GM12878 (cell line): ENCODE results near the gene GMPR2. TPM values are rescaled to one million over a fixed set of nuclear protein-coding genes. Genes with fewer than 3 reads are reported as not detected.

Source experiments
- ATAC-seq: fragments of 200-7000 bp; cut with Tn5 transposase; 3 replicates; pipeline ENCODE4 v1.9.1; 2020; ENCODE audit warnings: mild to moderate bottlenecking, moderate library complexity
- BruUV-seq: library from RNA; stranded (reverse); fragments of 400-500 nt; replicated peaks from 2 replicates; lab custom pipeline; 2021; lab: Mats Ljungman, UMichigan
- CTCF ChIA-PET: fragments of 300-600 bp; sonication (Branson Sonifier 250); formaldehyde crosslinking; extraction: SDS; loops from one replicate; lab custom pipeline; 2021; ENCODE audit warnings: inconsistent platforms; lab: Yijun Ruan, JAX
- POLR2A ChIA-PET: fragments of 350-600 bp; formaldehyde crosslinking; extraction: SDS; loops from one replicate; lab custom pipeline; 2021; ENCODE audit warnings: inconsistent platforms; lab: Charles Lee
- RAD21 ChIA-PET: fragments of 300-600 bp; sonication (Branson Sonifier 250); formaldehyde crosslinking; loops from one replicate; lab custom pipeline; 2023; ENCODE audit warnings: antibody characterized with exemption; ENCODE audit not compliant: unreplicated experiment; lab: Charles Lee
- SMC1A ChIA-PET: fragments of 300-600 bp; sonication (Branson Sonifier 250); formaldehyde crosslinking; loops from one replicate; lab custom pipeline; 2023; ENCODE audit not compliant: unreplicated experiment, uncharacterized antibody; lab: Charles Lee
- DNase-seq: peaks from one replicate; pipeline ENCODE4 v3.0.0-alpha.2; 2011; ENCODE audit warnings: low read depth, low spot score
- FAIRE-seq: peaks from 3 replicates; lab custom pipeline; 2011; peaks lifted over from hg19 to GRCh38; lab: Jason Lieb, UNC
- H2AFZ ChIP-seq: 2 replicates; pipeline ENCODE4 v1.6.0; 2011; ENCODE audit warnings: low read depth, low read length, control low read depth; ENCODE audit not compliant: control insufficient read depth
- H3K27ac ChIP-seq: 2 replicates; pipeline ENCODE4 v1.5.1; 2011; ENCODE audit warnings: control low read depth; ENCODE audit not compliant: control insufficient read depth, insufficient read depth
- H3K27me3 ChIP-seq, 2 experiments: replicated peaks in 1 of 2; 2 replicates each; pipeline versions ENCODE4 v1.6.0 to v1.6.1; 2011; ENCODE audit warnings: low read length in 1 of 2; ENCODE audit not compliant: control insufficient read depth in 2 of 2, insufficient read depth in 2 of 2
- H3K36me3 ChIP-seq, 2 experiments: 2 replicates each; pipeline ENCODE4 v1.5.1; 2011; ENCODE audit warnings: low read length in 1 of 2; ENCODE audit not compliant: control insufficient read depth in 2 of 2, insufficient read depth in 2 of 2
- H3K4me1 ChIP-seq: 2 replicates; pipeline ENCODE4 v1.6.1; 2011; ENCODE audit warnings: mild to moderate bottlenecking, low read length, moderate library complexity, mixed read lengths; ENCODE audit not compliant: control insufficient read depth, insufficient read depth
- H3K4me2 ChIP-seq: 2 replicates; pipeline ENCODE4 v1.6.0; 2011; ENCODE audit warnings: control low read depth; ENCODE audit not compliant: control insufficient read depth, insufficient read depth
- H3K4me3 ChIP-seq: fragments of 200-600 bp; sonication (generic); 2 replicates; pipeline ENCODE4 v1.5.1; 2016
- H3K79me2 ChIP-seq: 2 replicates; pipeline ENCODE4 v1.6.0; 2011; ENCODE audit warnings: low read length; ENCODE audit not compliant: control insufficient read depth, insufficient read depth
- H3K9ac ChIP-seq: 2 replicates; pipeline ENCODE4 v1.8.0; 2011; ENCODE audit warnings: low read length, control low read depth, mixed read lengths; ENCODE audit not compliant: control insufficient read depth, insufficient read depth
- H3K9me3 ChIP-seq: replicated peaks from 3 replicates; pipeline ENCODE4 v1.5.1; 2011; ENCODE audit warnings: mild to moderate bottlenecking, low read length; ENCODE audit not compliant: control insufficient read depth, insufficient read depth
- H4K20me1 ChIP-seq: 2 replicates; pipeline ENCODE4 v1.6.0; 2011; ENCODE audit not compliant: control insufficient read depth, insufficient read depth
- ATF7 ChIP-seq: fragments of 450-650 bp; IDR thresholded peaks from 2 replicates; pipeline ENCODE4 v1.6.1; 2016; ENCODE audit warnings: low read depth, mild to moderate bottlenecking
- BCL3 ChIP-seq: IDR thresholded peaks from 2 replicates; pipeline ENCODE4 v1.6.1; 2011; ENCODE audit warnings: borderline replicate concordance, low read depth, mild to moderate bottlenecking, moderate library complexity, low read length; ENCODE audit not compliant: insufficient read depth, poor library complexity, severe bottlenecking
- E2F4 ChIP-seq: IDR thresholded peaks from 2 replicates; pipeline ENCODE4 v1.6.1; 2012; ENCODE audit warnings: low read depth, low read length, improper control_type of control experiment
- HDAC2 ChIP-seq: fragments of 200-600 bp; sonication (generic); IDR thresholded peaks from 2 replicates; pipeline ENCODE4 v1.6.1; 2017
- IKZF1 ChIP-seq: fragments of 450-650 bp; conservative IDR thresholded peaks from 2 replicates; pipeline ENCODE4 v1.6.1; 2017; ENCODE audit warnings: antibody characterized with exemption, mild to moderate bottlenecking
- NFYA ChIP-seq: IDR thresholded peaks from 2 replicates; pipeline ENCODE4 v1.6.1; 2011; ENCODE audit warnings: low read depth, mild to moderate bottlenecking, low read length, improper control_type of control experiment, borderline replicate concordance
- POLR2AphosphoS5 ChIP-seq: IDR thresholded peaks from 2 replicates; pipeline ENCODE4 v1.6.1; 2011; ENCODE audit warnings: mild to moderate bottlenecking, low read length, inconsistent platforms
- SUPT20H ChIP-seq: IDR thresholded peaks from 2 replicates; pipeline ENCODE4 v1.6.1; 2011; ENCODE audit warnings: low read depth, mild to moderate bottlenecking, low read length, moderate library complexity, borderline replicate concordance; ENCODE audit not compliant: control insufficient read depth
- WGBS: methylation state at CpG from one replicate; pipeline ENCODE4 v1.1.6; 2016; ENCODE audit warnings: low lambda C conversion rate; ENCODE audit not compliant: insufficient replicate concordance, insufficient coverage; ENCODE audit errors: missing lambda C conversion rate; 5-methylcytosine and 5-hydroxymethylcytosine counted together
- in situ Hi-C: fragments of 300-500 bp; cut with MboI; formaldehyde crosslinking; loops from 9 replicates; pipeline ENCODE4 v1.14.3; 2018; ENCODE audit warnings: mixed read lengths
- intact Hi-C: fragments of 100-400 bp; cut with micrococcal nuclease; formaldehyde crosslinking; loops from one replicate; pipeline ENCODE4 v1.14.2; 2022; ENCODE audit not compliant: unreplicated experiment
- polyA plus RNA-seq, 11 experiments: library from polyadenylated mRNA; depleted of rRNA in 4 of 11; unstranded in 6 of 11; stranded (reverse) in 5 of 11; fragments of >200 nt; fragmentation: Nextera tagmentation in 4 of 11; fragmentation: Illumina TruSeq in 1 of 11; extraction: Ambion mirVana in 4 of 11; extraction: Trizol in 1 of 11; gene quantifications; 1 replicate in 1 of 11; 2 replicates in 10 of 11; pipeline versions ENCODE4 v1.2.1 to v1.2.3, GENCODE V29; 2011 to 2016; ENCODE audit warnings: inconsistent platforms in 2 of 11, missing spikeins in 2 of 11, low read depth in 1 of 11
- total RNA-seq, 4 experiments: library from RNA; depleted of rRNA in 3 of 4; stranded (reverse); fragments of >200 nt in 3 of 4; fragmentation: Illumina TruSeq in 1 of 4; extraction: Trizol in 1 of 4; gene quantifications; 2 replicates each; pipeline versions ENCODE4 v1.2.1 to v1.2.3, GENCODE V29; 2013 to 2021

GMPR2 gene
- total and polyA plus RNA-seq, 10 of the 15 experiments (the other 5 are each of a cell fraction or from before 2014, with no cell fraction given): 55.1 to 80.3 (median 61.5) TPM

GRCh38 chr14:24256960-24257359 is 24.2 kb downstream of the GMPR2 start (continued):
- no peak for TF ChIP-seq E2F4
- TF ChIP-seq HDAC2: no peak
- no peak for TF ChIP-seq IKZF1

- Histone ChIP-seq H3K4me3 (no peak overlapping the region), H4K20me1 (no peaks in the 10 kb centered on the region), H2AFZ (no peak overlapping the region), H3K4me1 (no peaks in the 10 kb centered on the region), H3K27me3 (no peaks in the 10 kb centered on the region)
- RAD21 ChIA-PET: no interaction called here
- TF ChIP-seq SUPT20H (no peak), BCL3 (no peak), POLR2AphosphoS5 (no peak), ATF7 (no peak), NFYA (no peak)
- TF ChIP-seq, all 136 proteins: peak for 0
- Histone ChIP-seq H3K9ac (no peak overlapping the region), H3K27ac (no peak overlapping the region), H3K9me3 (no peaks in the 10 kb centered on the region), H3K4me2 (no peak overlapping the region), H3K36me3 (peaks cover 0 to 3% of the 10 kb centered on the region in 2 experiments; a peak in 2 of 4 replicates), H3K79me2 (no peaks in the 10 kb centered on the region)
- WGBS: 88% methylated on average over 9 of the region's 9 CpGs
- ChIA-PET POLR2A (no interaction called here), SMC1A (interaction anchor here (0.8 kb wide), 1 partner anchor 12 kb away, joined by 3 read pairs; no protein-coding TSS in a partner anchor), CTCF (no interaction called here)
- DNase-seq (no peak), ATAC-seq (no peak), FAIRE-seq (no peak)
- intact Hi-C loops: no loop called here
- in situ Hi-C loops: no loop called here
- BruUV-seq: no TSS peak
Measured at GRCh38 chr14:24258119-24258518, 25.4 kb downstream of the GMPR2 start.
